GM12878 (cell line): ENCODE results near the gene PARP8. TPM values are rescaled to one million over a fixed set of nuclear protein-coding genes. Genes with fewer than 3 reads are reported as not detected.
"Not testable (repeated sequence)": the region's sequence is repeated elsewhere in the genome, so short reads cannot be mapped to it uniquely, and the experiment has no call there.

Source experiments
- ATAC-seq: fragments of 200-7000 bp; cut with Tn5 transposase; 3 replicates; pipeline ENCODE4 v1.9.1; 2020; ENCODE audit warnings: mild to moderate bottlenecking, moderate library complexity
- BruUV-seq: library from RNA; stranded (reverse); fragments of 400-500 nt; replicated peaks from 2 replicates; lab custom pipeline; 2021; lab: Mats Ljungman, UMichigan
- CTCF ChIA-PET: fragments of 300-600 bp; sonication (Branson Sonifier 250); formaldehyde crosslinking; extraction: SDS; loops from one replicate; lab custom pipeline; 2021; ENCODE audit warnings: inconsistent platforms; lab: Yijun Ruan, JAX
- POLR2A ChIA-PET: fragments of 350-600 bp; formaldehyde crosslinking; extraction: SDS; loops from one replicate; lab custom pipeline; 2021; ENCODE audit warnings: inconsistent platforms; lab: Charles Lee
- RAD21 ChIA-PET: fragments of 300-600 bp; sonication (Branson Sonifier 250); formaldehyde crosslinking; loops from one replicate; lab custom pipeline; 2023; ENCODE audit warnings: antibody characterized with exemption; ENCODE audit not compliant: unreplicated experiment; lab: Charles Lee
- SMC1A ChIA-PET: fragments of 300-600 bp; sonication (Branson Sonifier 250); formaldehyde crosslinking; loops from one replicate; lab custom pipeline; 2023; ENCODE audit not compliant: unreplicated experiment, uncharacterized antibody; lab: Charles Lee
- DNase-seq: peaks from one replicate; pipeline ENCODE4 v3.0.0-alpha.2; 2011; ENCODE audit warnings: low read depth, low spot score
- FAIRE-seq: peaks from 3 replicates; lab custom pipeline; 2011; peaks lifted over from hg19 to GRCh38; lab: Jason Lieb, UNC
- H2AFZ ChIP-seq: 2 replicates; pipeline ENCODE4 v1.6.0; 2011; ENCODE audit warnings: low read depth, low read length, control low read depth; ENCODE audit not compliant: control insufficient read depth
- H3K27ac ChIP-seq: 2 replicates; pipeline ENCODE4 v1.5.1; 2011; ENCODE audit warnings: control low read depth; ENCODE audit not compliant: control insufficient read depth, insufficient read depth
- H3K27me3 ChIP-seq, 2 experiments: replicated peaks in 1 of 2; 2 replicates each; pipeline versions ENCODE4 v1.6.0 to v1.6.1; 2011; ENCODE audit warnings: low read length in 1 of 2; ENCODE audit not compliant: control insufficient read depth in 2 of 2, insufficient read depth in 2 of 2
- H3K36me3 ChIP-seq, 2 experiments: 2 replicates each; pipeline ENCODE4 v1.5.1; 2011; ENCODE audit warnings: low read length in 1 of 2; ENCODE audit not compliant: control insufficient read depth in 2 of 2, insufficient read depth in 2 of 2
- H3K4me1 ChIP-seq: 2 replicates; pipeline ENCODE4 v1.6.1; 2011; ENCODE audit warnings: mild to moderate bottlenecking, low read length, moderate library complexity, mixed read lengths; ENCODE audit not compliant: control insufficient read depth, insufficient read depth
- H3K4me2 ChIP-seq: 2 replicates; pipeline ENCODE4 v1.6.0; 2011; ENCODE audit warnings: control low read depth; ENCODE audit not compliant: control insufficient read depth, insufficient read depth
- H3K4me3 ChIP-seq: fragments of 200-600 bp; sonication (generic); 2 replicates; pipeline ENCODE4 v1.5.1; 2016
- H3K79me2 ChIP-seq: 2 replicates; pipeline ENCODE4 v1.6.0; 2011; ENCODE audit warnings: low read length; ENCODE audit not compliant: control insufficient read depth, insufficient read depth
- H3K9ac ChIP-seq: 2 replicates; pipeline ENCODE4 v1.8.0; 2011; ENCODE audit warnings: low read length, control low read depth, mixed read lengths; ENCODE audit not compliant: control insufficient read depth, insufficient read depth
- H3K9me3 ChIP-seq: replicated peaks from 3 replicates; pipeline ENCODE4 v1.5.1; 2011; ENCODE audit warnings: mild to moderate bottlenecking, low read length; ENCODE audit not compliant: control insufficient read depth, insufficient read depth
- H4K20me1 ChIP-seq: 2 replicates; pipeline ENCODE4 v1.6.0; 2011; ENCODE audit not compliant: control insufficient read depth, insufficient read depth
- DPF2 ChIP-seq: fragments of 450-650 bp; IDR thresholded peaks from 2 replicates; pipeline ENCODE4 v1.6.1; 2017; ENCODE audit warnings: mild to moderate bottlenecking
- EP300 ChIP-seq, 2 experiments: fragments of 150-350 bp in 1 of 2; IDR thresholded peaks; 2 replicates each; pipeline ENCODE4 v1.6.1; 2011 to 2012; ENCODE audit warnings: low read depth in 2 of 2, low read length in 2 of 2, borderline replicate concordance in 1 of 2, improper control_type of control experiment in 1 of 2, inconsistent platforms in 1 of 2; ENCODE audit not compliant: control insufficient read depth in 1 of 2
- IKZF2 ChIP-seq, 2 experiments: fragments of 450-650 bp; IDR thresholded peaks; 2 replicates each; pipeline ENCODE4 v1.6.1; 2017; ENCODE audit warnings: mild to moderate bottlenecking in 2 of 2, moderate library complexity in 2 of 2
- MTA2 ChIP-seq: fragments of 450-650 bp; IDR thresholded peaks from 2 replicates; pipeline ENCODE4 v1.6.1; 2016; ENCODE audit warnings: low read depth, mild to moderate bottlenecking, moderate library complexity
- RUNX3 ChIP-seq: IDR thresholded peaks from 2 replicates; pipeline ENCODE4 v1.6.1; 2012; ENCODE audit warnings: low read length, inconsistent platforms
- SIN3A ChIP-seq: IDR thresholded peaks from 2 replicates; pipeline ENCODE4 v1.6.1; 2012; ENCODE audit warnings: low read depth, low read length, improper control_type of control experiment
- SUPT20H ChIP-seq: IDR thresholded peaks from 2 replicates; pipeline ENCODE4 v1.6.1; 2011; ENCODE audit warnings: low read depth, mild to moderate bottlenecking, low read length, moderate library complexity, borderline replicate concordance; ENCODE audit not compliant: control insufficient read depth
- TCF12 ChIP-seq: IDR thresholded peaks from 2 replicates; pipeline ENCODE4 v1.6.1; 2011; ENCODE audit warnings: low read depth, mild to moderate bottlenecking, low read length
- WGBS: methylation state at CpG from one replicate; pipeline ENCODE4 v1.1.6; 2016; ENCODE audit warnings: low lambda C conversion rate; ENCODE audit not compliant: insufficient replicate concordance, insufficient coverage; ENCODE audit errors: missing lambda C conversion rate; 5-methylcytosine and 5-hydroxymethylcytosine counted together
- in situ Hi-C: fragments of 300-500 bp; cut with MboI; formaldehyde crosslinking; loops from 9 replicates; pipeline ENCODE4 v1.14.3; 2018; ENCODE audit warnings: mixed read lengths
- intact Hi-C: fragments of 100-400 bp; cut with micrococcal nuclease; formaldehyde crosslinking; loops from one replicate; pipeline ENCODE4 v1.14.2; 2022; ENCODE audit not compliant: unreplicated experiment
- polyA plus RNA-seq, 11 experiments: library from polyadenylated mRNA; depleted of rRNA in 4 of 11; unstranded in 6 of 11; stranded (reverse) in 5 of 11; fragments of >200 nt; fragmentation: Nextera tagmentation in 4 of 11; fragmentation: Illumina TruSeq in 1 of 11; extraction: Ambion mirVana in 4 of 11; extraction: Trizol in 1 of 11; gene quantifications; 1 replicate in 1 of 11; 2 replicates in 10 of 11; pipeline versions ENCODE4 v1.2.1 to v1.2.3, GENCODE V29; 2011 to 2016; ENCODE audit warnings: inconsistent platforms in 2 of 11, missing spikeins in 2 of 11, low read depth in 1 of 11
- total RNA-seq, 4 experiments: library from RNA; depleted of rRNA in 3 of 4; stranded (reverse); fragments of >200 nt in 3 of 4; fragmentation: Illumina TruSeq in 1 of 4; extraction: Trizol in 1 of 4; gene quantifications; 2 replicates each; pipeline versions ENCODE4 v1.2.1 to v1.2.3, GENCODE V29; 2013 to 2021
- TF ChIP-seq, protein P1 (sequence below): fragments of 150-350 bp; IDR thresholded peaks from 2 replicates; pipeline ENCODE4 v1.6.1; 2014; ENCODE audit warnings: mild to moderate bottlenecking, low read depth, low read length
- TF ChIP-seq, protein P2 (sequence below): fragments of 450-650 bp; IDR thresholded peaks from 2 replicates; pipeline ENCODE4 v1.6.1; 2017; ENCODE audit warnings: mild to moderate bottlenecking, moderate library complexity

Gene PARP8
- total and polyA plus RNA-seq, 10 of the 15 experiments (the other 5 are each of a cell fraction or from before 2014, with no cell fraction given) = 9.1 to 65.2 (median 20.6) TPM

- DNase-seq, H2AFZ ChIP-seq, H3K36me3 ChIP-seq, H3K4me2 ChIP-seq, H3K27me3 ChIP-seq, H3K4me3 ChIP-seq, ATAC-seq, FAIRE-seq, H3K27ac ChIP-seq, BruUV-seq, H3K9me3 ChIP-seq, H4K20me1 ChIP-seq, H3K9ac ChIP-seq, in situ Hi-C loops: not testable (repeated sequence)
- ChIA-PET CTCF (interaction anchor here (1.3 to 1.5 kb wide), 2 partner anchors 11 to 24 kb away, joined by 4 read pairs; no protein-coding TSS in a partner anchor), POLR2A (interaction anchor here (0.6 kb wide), 1 partner anchor 166 kb away, joined by 6 read pairs; no protein-coding TSS in a partner anchor), RAD21 (interaction anchor here (0.6 to 1.2 kb wide), 2 partner anchors 44 to 54 kb away, joined by 3 read pairs; no protein-coding TSS in a partner anchor), SMC1A (interaction anchor here (0.8 to 1.8 kb wide), 3 partner anchors 13 to 50 kb away, joined by 3 to 4 read pairs (median 4); no protein-coding TSS in a partner anchor)
- Histone ChIP-seq H3K4me1 (peaks cover 19% of the 10 kb centered on the region), H3K79me2 (peaks cover 36% of the 10 kb centered on the region)
- intact Hi-C loops = loop anchor here (10.0 kb wide), 2 partner anchors 50 to 250 kb away; partner anchors contain the start of gene EMB
- 74% methylated on average over 4 of the region's 4 CpGs for WGBS
These were observed 28.2 kb downstream of the PARP8 start for GRCh38 chr5:50694626-50695025.

GRCh38 chr5:50697739-50698138 is 31.3 kb downstream of the PARP8 start:
- Histone ChIP-seq H3K9ac (no peak overlapping the region), H3K36me3 (no peaks in the 10 kb centered on the region; a peak in 2 of 4 replicates), H3K4me2 (peak overlapping the region; percentile 59; the same call in 1 of the 2 replicates), H3K4me1 (peaks cover 11% of the 10 kb centered on the region), H4K20me1 (no peaks in the 10 kb centered on the region), H3K9me3 (no peaks in the 10 kb centered on the region), H3K27ac (no peak overlapping the region; the same call in 1 of the 2 replicates), H3K4me3 (no peak overlapping the region), H3K79me2 (peaks cover 37% of the 10 kb centered on the region), H2AFZ (no peak overlapping the region), H3K27me3 (no peaks in the 10 kb centered on the region)
- CTCF ChIA-PET = interaction anchor here (1.2 kb wide), 1 partner anchor 48 kb away, joined by 3 read pairs; no protein-coding TSS in a partner anchor
- ATAC-seq (peak; percentile 86), FAIRE-seq (no peak), DNase-seq (peak; percentile 46)
- BruUV-seq = no TSS peak
- RAD21 ChIA-PET = interaction anchor here (0.7 to 1.1 kb wide), 2 partner anchors 13 to 46 kb away, joined by 3 to 5 read pairs; no protein-coding TSS in a partner anchor
- SMC1A ChIA-PET = interaction anchor here (1.0 kb wide), 1 partner anchor 54 kb away, joined by 3 read pairs; no protein-coding TSS in a partner anchor
- in situ Hi-C loops (no loop called here), intact Hi-C loops (loop anchor here (10.0 kb wide), 2 partner anchors 47 to 253 kb away; partner anchors contain the start of gene EMB)
- WGBS = 12% methylated on average over 1 of the region's 1 CpG
- POLR2A ChIA-PET = no interaction called here
- TF ChIP-seq EP300 (IDR thresholded peaks at IDR 0.05; ENCODE audit: borderline replicate concordance in 1 of 2, control insufficient read depth in 1 of 2, low read depth in 2 of 2, low read length in 2 of 2) = peak in 1 of 2 experiments; percentile 61; a peak in 1 of 4 replicates
- TF ChIP-seq SIN3A = no peak
- TF ChIP-seq, protein P1, sequence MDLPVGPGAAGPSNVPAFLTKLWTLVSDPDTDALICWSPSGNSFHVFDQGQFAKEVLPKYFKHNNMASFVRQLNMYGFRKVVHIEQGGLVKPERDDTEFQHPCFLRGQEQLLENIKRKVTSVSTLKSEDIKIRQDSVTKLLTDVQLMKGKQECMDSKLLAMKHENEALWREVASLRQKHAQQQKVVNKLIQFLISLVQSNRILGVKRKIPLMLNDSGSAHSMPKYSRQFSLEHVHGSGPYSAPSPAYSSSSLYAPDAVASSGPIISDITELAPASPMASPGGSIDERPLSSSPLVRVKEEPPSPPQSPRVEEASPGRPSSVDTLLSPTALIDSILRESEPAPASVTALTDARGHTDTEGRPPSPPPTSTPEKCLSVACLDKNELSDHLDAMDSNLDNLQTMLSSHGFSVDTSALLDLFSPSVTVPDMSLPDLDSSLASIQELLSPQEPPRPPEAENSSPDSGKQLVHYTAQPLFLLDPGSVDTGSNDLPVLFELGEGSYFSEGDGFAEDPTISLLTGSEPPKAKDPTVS = no peak
- peak; percentile 59; the same call in 1 of the 2 replicates for TF ChIP-seq RUNX3
- TF ChIP-seq MTA2 = peak; percentile 57; the same call in 1 of the 2 replicates
- TF ChIP-seq TCF12 = no peak
- TF ChIP-seq, protein P2, sequence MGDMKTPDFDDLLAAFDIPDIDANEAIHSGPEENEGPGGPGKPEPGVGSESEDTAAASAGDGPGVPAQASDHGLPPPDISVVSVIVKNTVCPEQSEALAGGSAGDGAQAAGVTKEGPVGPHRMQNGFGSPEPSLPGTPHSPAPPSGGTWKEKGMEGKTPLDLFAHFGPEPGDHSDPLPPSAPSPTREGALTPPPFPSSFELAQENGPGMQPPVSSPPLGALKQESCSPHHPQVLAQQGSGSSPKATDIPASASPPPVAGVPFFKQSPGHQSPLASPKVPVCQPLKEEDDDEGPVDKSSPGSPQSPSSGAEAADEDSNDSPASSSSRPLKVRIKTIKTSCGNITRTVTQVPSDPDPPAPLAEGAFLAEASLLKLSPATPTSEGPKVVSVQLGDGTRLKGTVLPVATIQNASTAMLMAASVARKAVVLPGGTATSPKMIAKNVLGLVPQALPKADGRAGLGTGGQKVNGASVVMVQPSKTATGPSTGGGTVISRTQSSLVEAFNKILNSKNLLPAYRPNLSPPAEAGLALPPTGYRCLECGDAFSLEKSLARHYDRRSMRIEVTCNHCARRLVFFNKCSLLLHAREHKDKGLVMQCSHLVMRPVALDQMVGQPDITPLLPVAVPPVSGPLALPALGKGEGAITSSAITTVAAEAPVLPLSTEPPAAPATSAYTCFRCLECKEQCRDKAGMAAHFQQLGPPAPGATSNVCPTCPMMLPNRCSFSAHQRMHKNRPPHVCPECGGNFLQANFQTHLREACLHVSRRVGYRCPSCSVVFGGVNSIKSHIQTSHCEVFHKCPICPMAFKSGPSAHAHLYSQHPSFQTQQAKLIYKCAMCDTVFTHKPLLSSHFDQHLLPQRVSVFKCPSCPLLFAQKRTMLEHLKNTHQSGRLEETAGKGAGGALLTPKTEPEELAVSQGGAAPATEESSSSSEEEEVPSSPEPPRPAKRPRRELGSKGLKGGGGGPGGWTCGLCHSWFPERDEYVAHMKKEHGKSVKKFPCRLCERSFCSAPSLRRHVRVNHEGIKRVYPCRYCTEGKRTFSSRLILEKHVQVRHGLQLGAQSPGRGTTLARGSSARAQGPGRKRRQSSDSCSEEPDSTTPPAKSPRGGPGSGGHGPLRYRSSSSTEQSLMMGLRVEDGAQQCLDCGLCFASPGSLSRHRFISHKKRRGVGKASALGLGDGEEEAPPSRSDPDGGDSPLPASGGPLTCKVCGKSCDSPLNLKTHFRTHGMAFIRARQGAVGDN = 0 out of 2 replicates have a peak, but pooled peaks have one; percentile 39
- no peak for TF ChIP-seq SUPT20H
- TF ChIP-seq IKZF2 (IDR thresholded peaks at IDR 0.05) = peak; percentile 65 to 66; a peak in 3 of 4 replicates
- TF ChIP-seq DPF2 = peak; percentile 67
